ENCODE measurements around the gene CSTA.

- no peak for TF ChIP-seq CTCF (IDR thresholded peaks at IDR 0.05)
- TF ChIP-seq POLR2A (IDR thresholded peaks at IDR 0.05) = no peak
- no peak for TF ChIP-seq POLR2AphosphoS5 (IDR thresholded peaks at IDR 0.05)
- no peak for TF ChIP-seq EP300 (IDR thresholded peaks at IDR 0.05)
Observed at GRCh38 chr3:122315619-122316018, 9.4 kb upstream of the CSTA start.

Measured in gastroesophageal sphincter (tissue), 3 donors.